B cell (primary cell): Measurements from ENCODE around the gene CYB5D1.

Experiments
- EZH2 ChIP-seq: IDR thresholded peaks from 2 replicates; pipeline ENCODE4 v1.6.1; 2012; ENCODE audit warnings: borderline replicate concordance, low read depth, mild to moderate bottlenecking, moderate library complexity, low read length; ENCODE audit not compliant: insufficient read depth, poor library complexity, severe bottlenecking
- TF ChIP-seq, protein P1 (sequence below): fragments of 200-600 bp; IDR thresholded peaks from one replicate; pipeline ENCODE4 v1.8.0; 2022; ENCODE audit warnings: antibody characterized with exemption, mild to moderate bottlenecking

DNA sequence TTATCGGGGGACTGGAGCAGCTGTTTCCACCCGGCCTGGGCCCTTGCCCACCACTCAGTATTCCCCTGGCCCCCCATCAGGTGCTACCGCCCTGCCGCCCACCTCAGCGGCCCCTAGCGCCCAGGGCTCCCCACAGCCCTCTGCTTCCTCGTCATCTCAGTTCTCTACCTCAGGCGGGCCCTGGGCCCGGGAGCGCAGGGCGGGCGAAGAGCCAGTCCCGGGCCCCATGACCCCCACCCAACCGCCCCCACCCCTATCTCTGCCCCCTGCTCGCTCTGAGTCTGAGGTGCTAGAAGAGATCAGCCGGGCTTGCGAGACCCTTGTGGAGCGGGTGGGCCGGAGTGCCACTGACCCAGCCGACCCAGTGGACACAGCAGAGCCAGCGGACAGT lies 9.1 kb upstream of the CYB5D1 start:
- TF ChIP-seq, protein P1, sequence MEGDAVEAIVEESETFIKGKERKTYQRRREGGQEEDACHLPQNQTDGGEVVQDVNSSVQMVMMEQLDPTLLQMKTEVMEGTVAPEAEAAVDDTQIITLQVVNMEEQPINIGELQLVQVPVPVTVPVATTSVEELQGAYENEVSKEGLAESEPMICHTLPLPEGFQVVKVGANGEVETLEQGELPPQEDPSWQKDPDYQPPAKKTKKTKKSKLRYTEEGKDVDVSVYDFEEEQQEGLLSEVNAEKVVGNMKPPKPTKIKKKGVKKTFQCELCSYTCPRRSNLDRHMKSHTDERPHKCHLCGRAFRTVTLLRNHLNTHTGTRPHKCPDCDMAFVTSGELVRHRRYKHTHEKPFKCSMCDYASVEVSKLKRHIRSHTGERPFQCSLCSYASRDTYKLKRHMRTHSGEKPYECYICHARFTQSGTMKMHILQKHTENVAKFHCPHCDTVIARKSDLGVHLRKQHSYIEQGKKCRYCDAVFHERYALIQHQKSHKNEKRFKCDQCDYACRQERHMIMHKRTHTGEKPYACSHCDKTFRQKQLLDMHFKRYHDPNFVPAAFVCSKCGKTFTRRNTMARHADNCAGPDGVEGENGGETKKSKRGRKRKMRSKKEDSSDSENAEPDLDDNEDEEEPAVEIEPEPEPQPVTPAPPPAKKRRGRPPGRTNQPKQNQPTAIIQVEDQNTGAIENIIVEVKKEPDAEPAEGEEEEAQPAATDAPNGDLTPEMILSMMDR: no peak
- no peak for TF ChIP-seq EZH2
